ENCODE results near the gene ZCCHC7. TPM values are rescaled to one million over a fixed set of nuclear protein-coding genes. Genes with fewer than 3 reads are reported as not detected.
A peak's percentile ranks its signal among the peaks of the same experiment; 100 is the strongest.

The ZCCHC7 gene
- total RNA-seq, 2 experiments from 2014 or later = 32.9 to 37.0 TPM

GRCh38 chr9:37374892-37375291 lies 254.5 kb downstream of the ZCCHC7 start:
- Mint-ChIP-seq H3K36me3 (ENCODE audit: low read depth) (no peaks in the 10 kb centered on the region), H3K9me3 (no peaks in the 10 kb centered on the region), H3K4me1 (ENCODE audit: low read depth) (peaks cover 15% of the 10 kb centered on the region), H3K4me3 (no peak overlapping the region), H3K27ac (no peak overlapping the region), H3K27me3 (peaks cover 12% of the 10 kb centered on the region)
- POLR2A ChIA-PET = no interaction called here
- no peak for TF ChIP-seq CTCF (IDR thresholded peaks at IDR 0.05)
- CTCF ChIA-PET = no interaction called here
- intact Hi-C loops (cut with micrococcal nuclease) = no loop called here
- DNase-seq (peak; percentile 23), ATAC-seq (no peak)

- POLR2A ChIA-PET = no interaction called here
- Mint-ChIP-seq H3K4me3 (no peak overlapping the region), H3K4me1 (ENCODE audit: low read depth) (no peaks in the 10 kb centered on the region), H3K9me3 (no peaks in the 10 kb centered on the region), H3K27me3 (peaks cover 12% of the 10 kb centered on the region), H3K27ac (no peak overlapping the region), H3K36me3 (ENCODE audit: low read depth) (no peaks in the 10 kb centered on the region)
- no peak for TF ChIP-seq CTCF (IDR thresholded peaks at IDR 0.05)
- CTCF ChIA-PET = interaction anchor here (0.6 kb wide), 1 partner anchor 371 kb away, joined by 3 read pairs; no protein-coding TSS in a partner anchor
- peak; percentile 56 for ATAC-seq
- intact Hi-C loops (cut with micrococcal nuclease) = no loop called here
- peak; percentile 16 for DNase-seq
These were observed 257.6 kb downstream of the ZCCHC7 start for GRCh38 chr9:37377688-37378612.

GRCh38 chr9:37378613-37379004 lies 258.2 kb downstream of the ZCCHC7 start:
- intact Hi-C loops (cut with micrococcal nuclease) = no loop called here
- Mint-ChIP-seq H3K27ac (no peak overlapping the region), H3K4me3 (no peak overlapping the region), H3K9me3 (no peaks in the 10 kb centered on the region), H3K27me3 (peaks cover 12% of the 10 kb centered on the region), H3K36me3 (ENCODE audit: low read depth) (no peaks in the 10 kb centered on the region), H3K4me1 (ENCODE audit: low read depth) (no peaks in the 10 kb centered on the region)
- no peak for TF ChIP-seq CTCF (IDR thresholded peaks at IDR 0.05)
- CTCF ChIA-PET = no interaction called here
- DNase-seq (no peak), ATAC-seq (no peak)
- POLR2A ChIA-PET = no interaction called here

- H3K36me3 Mint-ChIP-seq (ENCODE audit: low read depth) = no peaks in the 10 kb centered on the region
- no peaks in the 10 kb centered on the region for H3K9me3 Mint-ChIP-seq
- intact Hi-C loops (cut with micrococcal nuclease) = no loop called here
- ATAC-seq = no peak
- H3K4me3 Mint-ChIP-seq = no peak overlapping the region
- TF ChIP-seq CTCF (IDR thresholded peaks at IDR 0.05) = no peak
- peaks cover 10% of the 10 kb centered on the region for H3K27me3 Mint-ChIP-seq
- DNase-seq = no peak
- ChIA-PET CTCF (no interaction called here), POLR2A (no interaction called here)
- H3K4me1 Mint-ChIP-seq (ENCODE audit: low read depth) = no peaks in the 10 kb centered on the region
- H3K27ac Mint-ChIP-seq = no peak overlapping the region
These were observed 259.5 kb downstream of the ZCCHC7 start for GRCh38 chr9:37379835-37380234.

GRCh38 chr9:37380570-37380969 lies 260.2 kb downstream of the ZCCHC7 start:
- intact Hi-C loops (cut with micrococcal nuclease) = no loop called here
- Mint-ChIP-seq H3K36me3 (ENCODE audit: low read depth) (no peaks in the 10 kb centered on the region), H3K9me3 (no peaks in the 10 kb centered on the region), H3K27me3 (peaks cover 7% of the 10 kb centered on the region), H3K4me1 (ENCODE audit: low read depth) (no peaks in the 10 kb centered on the region), H3K27ac (no peak overlapping the region), H3K4me3 (no peak overlapping the region)
- ChIA-PET POLR2A (no interaction called here), CTCF (no interaction called here)
- no peak for TF ChIP-seq CTCF (IDR thresholded peaks at IDR 0.05)
- DNase-seq (no peak), ATAC-seq (no peak)
